HepG2 (cell line): Measurements from ENCODE around the gene CDC27. TPM values are rescaled to one million over a fixed set of nuclear protein-coding genes. Genes with fewer than 3 reads are reported as not detected.
"Not testable (repeated sequence)": the region's sequence is repeated elsewhere in the genome, so short reads cannot be mapped to it uniquely, and the experiment has no call there.

Source experiments
- ATAC-seq: fragments of 200-7000 bp; cut with Tn5 transposase; 3 replicates; pipeline ENCODE4 v1.9.1; 2020; ENCODE audit warnings: mild to moderate bottlenecking, moderate library complexity
- BruUV-seq: library from RNA; stranded (reverse); fragments of 400-500 nt; replicated peaks from 2 replicates; lab custom pipeline; 2021; lab: Mats Ljungman, UMichigan
- CTCF ChIA-PET: fragments of 300-600 bp; formaldehyde crosslinking; extraction: SDS; loops from one replicate; lab custom pipeline; 2021; ENCODE audit warnings: low total read pairs, inconsistent platforms, low intra/inter-chr PET ratio; lab: Yijun Ruan, JAX
- POLR2A ChIA-PET: fragments of 350-600 bp; sonication (Branson Sonifier 250); formaldehyde crosslinking; loops from one replicate; lab custom pipeline; 2020; ENCODE audit warnings: antibody characterized with exemption, inconsistent platforms; lab: Yijun Ruan, JAX
- DNase-seq: peaks from one replicate; pipeline ENCODE4 v3.0.0-alpha.2; 2015; ENCODE audit warnings: low spot score
- FAIRE-seq: peaks from 3 replicates; lab custom pipeline; 2011; peaks lifted over from hg19 to GRCh38; lab: Jason Lieb, UNC
- H2AFZ ChIP-seq: one replicate; pipeline ENCODE4 v1.6.1; 2011; ENCODE audit warnings: low read length, inconsistent platforms
- H3K27ac ChIP-seq: fragments of 300-600 bp; 3 replicates; pipeline ENCODE4 v1.8.0; 2011; ENCODE audit warnings: mixed run types, mild to moderate bottlenecking, mixed read lengths, low read length, inconsistent platforms; ENCODE audit not compliant: insufficient read depth; ENCODE audit errors: extremely low read length
- H3K27me3 ChIP-seq, 2 experiments: fragments of 200-600 bp in 1 of 2; 2 replicates in 1 of 2; 3 replicates in 1 of 2; pipeline versions ENCODE4 v1.6.0 to v1.8.0; 2011; ENCODE audit warnings: low read length in 2 of 2, mild to moderate bottlenecking in 2 of 2, moderate library complexity in 2 of 2, inconsistent platforms in 1 of 2; ENCODE audit not compliant: insufficient read depth in 2 of 2, control insufficient read depth in 1 of 2
- H3K36me3 ChIP-seq, 2 experiments: fragments of 200-600 bp in 1 of 2; replicated peaks in 1 of 2; 2 replicates in 1 of 2; 3 replicates in 1 of 2; pipeline versions ENCODE4 v1.5.1 to v1.8.0; 2011; ENCODE audit warnings: low read length in 2 of 2, inconsistent platforms in 1 of 2; ENCODE audit not compliant: insufficient read depth in 2 of 2, control insufficient read depth in 1 of 2
- H3K4me1 ChIP-seq: 2 replicates; pipeline ENCODE4 v1.5.1; 2012; ENCODE audit warnings: low read length, inconsistent platforms; ENCODE audit not compliant: insufficient read depth
- H3K4me2 ChIP-seq: 2 replicates; pipeline ENCODE4 v1.6.0; 2011; ENCODE audit warnings: low read depth, low read length, inconsistent platforms
- H3K4me3 ChIP-seq, 3 experiments: fragments of 200-600 bp in 1 of 3; sonication (generic), shearing (Covaris generic) in 1 of 3; replicated peaks in 1 of 3; 2 replicates each; pipeline ENCODE4 v1.5.1; 2011 to 2016; ENCODE audit warnings: low read length in 3 of 3, inconsistent platforms in 2 of 3, low read depth in 2 of 3, mild to moderate bottlenecking in 2 of 3, control low read depth in 1 of 3, mixed read lengths in 1 of 3; ENCODE audit not compliant: insufficient read depth in 1 of 3
- H3K79me2 ChIP-seq: one replicate; pipeline ENCODE4 v1.6.1; 2011; ENCODE audit warnings: low read length, inconsistent platforms; ENCODE audit not compliant: insufficient read depth
- H3K9ac ChIP-seq: 2 replicates; pipeline ENCODE4 v1.6.0; 2011; ENCODE audit warnings: mild to moderate bottlenecking, low read depth, low read length, inconsistent platforms; ENCODE audit not compliant: insufficient read depth
- H3K9me3 ChIP-seq: 2 replicates; pipeline ENCODE4 v1.5.1; 2012; ENCODE audit warnings: mild to moderate bottlenecking, low read length
- H4K20me1 ChIP-seq: 2 replicates; pipeline ENCODE4 v1.6.0; 2011; ENCODE audit warnings: inconsistent platforms, mild to moderate bottlenecking, low read length, moderate library complexity; ENCODE audit not compliant: insufficient read depth
- FOXA3 ChIP-seq: IDR thresholded peaks from 2 replicates; pipeline ENCODE4 v1.6.1; 2016; ENCODE audit warnings: missing genetic modification reagents, missing compliant biosample characterization
- HDAC2 ChIP-seq: sonication (generic); formaldehyde crosslinking; IDR thresholded peaks from 2 replicates; pipeline ENCODE4 v1.4.0; 2020; ENCODE audit warnings: missing genetic modification reagents
- POLR2A ChIP-seq, 2 experiments: IDR thresholded peaks; 2 replicates each; pipeline ENCODE4 v1.6.1; 2011; ENCODE audit warnings: low read depth in 2 of 2, low read length in 2 of 2, mild to moderate bottlenecking in 1 of 2, moderate library complexity in 1 of 2; ENCODE audit not compliant: insufficient read depth in 1 of 2
- XRCC5 ChIP-seq: fragments of 200-400 bp; formaldehyde crosslinking; optimal IDR thresholded peaks from 2 replicates; pipeline ENCODE3; 2017; ENCODE audit warnings: mild to moderate bottlenecking, low read length
- ZBTB8A ChIP-seq: sonication (generic); formaldehyde crosslinking; IDR thresholded peaks from 2 replicates; pipeline ENCODE4 v1.4.0; 2020; ENCODE audit warnings: mild to moderate bottlenecking, low read depth, missing genetic modification reagents, borderline replicate concordance
- ZFP36L2 ChIP-seq: sonication (generic); formaldehyde crosslinking; IDR thresholded peaks from 2 replicates; pipeline ENCODE4 v1.4.0; 2020; ENCODE audit warnings: missing genetic modification reagents
- ZNF121 ChIP-seq: sonication (generic); formaldehyde crosslinking; IDR thresholded peaks from 2 replicates; pipeline ENCODE4 v1.5.0; 2020; ENCODE audit warnings: mild to moderate bottlenecking, missing genetic modification reagents
- ZNF263 ChIP-seq: sonication (generic); formaldehyde crosslinking; IDR thresholded peaks from 2 replicates; pipeline ENCODE4 v1.4.0; 2020; ENCODE audit warnings: missing genetic modification reagents
- WGBS: methylation state at CpG from one replicate; pipeline ENCODE4 v1.1.6; 2017; ENCODE audit warnings: low lambda C conversion rate; 5-methylcytosine and 5-hydroxymethylcytosine counted together
- in situ Hi-C: cut with HindIII; loops from 2 replicates; pipeline ENCODE4 v1.10.0; 2017; ENCODE audit warnings: low pct_unique_long_range_greater_than_20kb; ENCODE audit not compliant: extremely low pct_ligation_motif_present
- intact Hi-C: fragments of 100-400 bp; cut with micrococcal nuclease; formaldehyde crosslinking; loops from one replicate; pipeline ENCODE4 v1.10.0; 2022; ENCODE audit not compliant: unreplicated experiment
- polyA plus RNA-seq, 8 experiments: library from polyadenylated mRNA; depleted of rRNA in 3 of 8; stranded (reverse) in 7 of 8; unstranded in 1 of 8; fragments of >200 nt; fragmentation: Illumina TruSeq in 4 of 8; extraction: Trizol in 4 of 8; gene quantifications; 2 replicates each; pipeline versions ENCODE4 v1.2.1 to v1.2.3, GENCODE V29; 2011 to 2016; ENCODE audit warnings: low read depth in 4 of 8, missing spikeins in 1 of 8, mixed read lengths in 1 of 8; ENCODE audit not compliant: insufficient read depth in 1 of 8
- total RNA-seq, 5 experiments: library from RNA; depleted of rRNA; stranded (reverse); fragments of >200 nt; fragmentation: Illumina TruSeq; extraction: Trizol; gene quantifications; 2 replicates each; pipeline ENCODE4 v1.2.3, GENCODE V29; 2016; ENCODE audit warnings: low read depth in 1 of 5
- TF ChIP-seq, protein P1 (sequence below): sonication (generic); formaldehyde crosslinking; conservative IDR thresholded peaks from 2 replicates; pipeline ENCODE4 v1.4.0; 2020; ENCODE audit warnings: missing genetic modification reagents

Gene CDC27
- total and polyA plus RNA-seq, 2 of the 13 experiments (the other 11 are each of a cell fraction or from before 2014, with no cell fraction given): 80.7 to 102 TPM

DNA sequence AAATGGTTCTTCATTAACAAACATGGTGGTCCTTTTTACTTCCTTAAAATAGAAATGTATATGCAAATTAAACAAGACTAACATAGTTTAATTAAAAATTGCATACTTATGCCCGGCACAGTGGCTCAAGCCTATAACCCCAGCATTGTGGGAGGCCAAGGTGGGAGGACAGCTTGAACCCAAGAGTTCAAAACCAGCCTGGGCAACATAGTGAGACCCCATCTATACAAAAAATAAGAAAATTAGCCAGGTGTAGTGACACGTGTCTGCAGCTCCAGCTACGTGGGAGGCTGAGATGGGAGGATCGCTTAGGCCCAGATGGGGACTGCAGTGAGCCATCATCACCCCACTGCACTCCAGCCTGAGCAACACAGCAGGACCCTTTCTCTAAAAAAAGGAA, 18.4 kb downstream of the CDC27 start:
- BruUV-seq: no TSS peak
- no peaks in the 10 kb centered on the region; the same call in 1 of the 2 replicates for H3K4me1 ChIP-seq
- peaks cover 16 to 71% of the 10 kb centered on the region in 2 experiments for H3K36me3 ChIP-seq
- no peaks in the 10 kb centered on the region for H3K27me3 ChIP-seq
- no peak for TF ChIP-seq ZBTB8A (CRISPR knock-in tag)
- peak; percentile 75 for TF ChIP-seq ZNF121 (CRISPR knock-in tag)
- TF ChIP-seq HDAC2 (CRISPR knock-in tag): no peak
- no peak for TF ChIP-seq FOXA3
- TF ChIP-seq ZFP36L2 (CRISPR knock-in tag): no peak
- no peak for TF ChIP-seq XRCC5
- TF ChIP-seq, protein P1, sequence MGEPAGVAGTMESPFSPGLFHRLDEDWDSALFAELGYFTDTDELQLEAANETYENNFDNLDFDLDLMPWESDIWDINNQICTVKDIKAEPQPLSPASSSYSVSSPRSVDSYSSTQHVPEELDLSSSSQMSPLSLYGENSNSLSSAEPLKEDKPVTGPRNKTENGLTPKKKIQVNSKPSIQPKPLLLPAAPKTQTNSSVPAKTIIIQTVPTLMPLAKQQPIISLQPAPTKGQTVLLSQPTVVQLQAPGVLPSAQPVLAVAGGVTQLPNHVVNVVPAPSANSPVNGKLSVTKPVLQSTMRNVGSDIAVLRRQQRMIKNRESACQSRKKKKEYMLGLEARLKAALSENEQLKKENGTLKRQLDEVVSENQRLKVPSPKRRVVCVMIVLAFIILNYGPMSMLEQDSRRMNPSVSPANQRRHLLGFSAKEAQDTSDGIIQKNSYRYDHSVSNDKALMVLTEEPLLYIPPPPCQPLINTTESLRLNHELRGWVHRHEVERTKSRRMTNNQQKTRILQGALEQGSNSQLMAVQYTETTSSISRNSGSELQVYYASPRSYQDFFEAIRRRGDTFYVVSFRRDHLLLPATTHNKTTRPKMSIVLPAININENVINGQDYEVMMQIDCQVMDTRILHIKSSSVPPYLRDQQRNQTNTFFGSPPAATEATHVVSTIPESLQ (CRISPR knock-in tag): no peak
- no peak for TF ChIP-seq ZNF263
- no peak for TF ChIP-seq POLR2A (IDR thresholded peaks at IDR 0.05; ENCODE audit: insufficient read depth in 1 of 2, low read depth in 2 of 2, low read length in 2 of 2)
- TF ChIP-seq, all 625 proteins: peak for 1
- ChIA-PET CTCF (no interaction called here), POLR2A (no interaction called here)
- H2AFZ ChIP-seq: no peak overlapping the region
- H4K20me1 ChIP-seq: peaks cover 6% of the 10 kb centered on the region
- DNase-seq (no peak), FAIRE-seq (no peak), ATAC-seq (no peak)
- 99% methylated on average over 4 of the region's 4 CpGs for WGBS
- no peak overlapping the region for H3K4me2 ChIP-seq
- in situ Hi-C loops: no loop called here
- H3K79me2 ChIP-seq: peaks cover 33% of the 10 kb centered on the region
- H3K9ac ChIP-seq: no peak overlapping the region
- H3K4me3 ChIP-seq: no peak overlapping the region
- no peaks in the 10 kb centered on the region for H3K9me3 ChIP-seq
- no peak overlapping the region for H3K27ac ChIP-seq
- intact Hi-C loops: no loop called here

DNA sequence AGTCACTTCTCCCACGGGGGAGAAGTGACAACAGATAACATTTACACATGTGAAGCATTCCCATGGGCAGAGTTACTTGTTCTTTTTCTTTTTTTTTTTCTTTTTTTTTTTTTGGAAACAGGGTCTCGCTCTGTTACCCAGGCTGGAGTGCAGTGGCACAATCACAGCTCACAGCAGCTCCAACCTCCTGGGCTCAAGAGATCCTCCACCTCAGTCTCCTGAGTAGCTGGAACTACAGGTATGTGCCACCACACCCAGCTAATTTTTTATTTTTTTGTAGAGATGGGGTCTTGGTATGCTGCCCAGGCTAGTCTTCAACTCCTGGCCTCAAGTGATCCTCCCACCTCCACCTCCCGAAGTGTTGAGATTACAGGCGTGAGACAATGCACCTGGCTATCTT, 20.2 kb downstream of the CDC27 start:
- intact Hi-C loops, H4K20me1 ChIP-seq, FAIRE-seq, BruUV-seq, ATAC-seq, H3K27ac ChIP-seq, H3K27me3 ChIP-seq, H2AFZ ChIP-seq, DNase-seq, H3K9me3 ChIP-seq, H3K4me1 ChIP-seq, H3K4me2 ChIP-seq, in situ Hi-C loops, CTCF ChIA-PET, H3K9ac ChIP-seq, H3K4me3 ChIP-seq: not testable (repeated sequence)
- Histone ChIP-seq H3K36me3 (peaks cover 14 to 71% of the 10 kb centered on the region in 2 experiments), H3K79me2 (peaks cover 27% of the 10 kb centered on the region)
- 97% methylated on average over 4 of the region's 4 CpGs for WGBS
- POLR2A ChIA-PET: interaction anchor here (0.7 kb wide), 1 partner anchor 21 kb away, joined by 3 read pairs; no protein-coding TSS in a partner anchor

DNA sequence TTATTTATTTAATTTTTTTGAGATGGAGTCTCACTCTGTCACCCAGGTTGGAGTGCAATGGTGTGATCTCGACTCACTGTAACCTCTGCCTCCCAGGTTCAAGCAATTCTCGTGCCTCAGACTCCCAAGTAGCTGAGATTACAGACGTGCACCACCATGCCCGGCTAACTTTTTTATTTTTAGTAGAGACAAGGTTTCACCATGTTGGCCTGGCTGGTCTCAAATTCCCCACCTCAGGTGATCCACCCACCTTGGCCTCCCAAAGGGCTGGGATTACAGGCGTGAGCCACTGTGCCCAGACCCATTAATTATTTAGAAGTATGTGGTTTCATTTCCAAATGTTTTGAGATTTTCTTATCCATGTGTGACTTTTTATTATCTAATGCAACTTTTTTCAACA, 22.2 kb downstream of the CDC27 start:
- CTCF ChIA-PET, H3K4me3 ChIP-seq, BruUV-seq, DNase-seq, H3K27me3 ChIP-seq, ATAC-seq, in situ Hi-C loops, FAIRE-seq, H3K9me3 ChIP-seq, intact Hi-C loops, H3K4me1 ChIP-seq, H2AFZ ChIP-seq, H3K27ac ChIP-seq, POLR2A ChIA-PET, H3K9ac ChIP-seq, H4K20me1 ChIP-seq, H3K4me2 ChIP-seq: not testable (repeated sequence)
- 94% methylated on average over 5 of the region's 5 CpGs for WGBS
- Histone ChIP-seq H3K36me3 (peaks cover 16 to 77% of the 10 kb centered on the region in 2 experiments), H3K79me2 (peaks cover 11% of the 10 kb centered on the region)
